CD4-positive, alpha-beta T cell treated with Interleukin-6 at 100 ng/mL for 8 hours (primary cell): ENCODE results near the gene STPG3.
A peak's percentile ranks its signal among the peaks of the same experiment; 100 is the strongest.

Experiments used
- DNase-seq: peaks from one replicate; pipeline ENCODE4 v3.0.0-alpha.2; 2020; ENCODE audit warnings: mixed read lengths, low spot score

STPG3 gene

DNA sequence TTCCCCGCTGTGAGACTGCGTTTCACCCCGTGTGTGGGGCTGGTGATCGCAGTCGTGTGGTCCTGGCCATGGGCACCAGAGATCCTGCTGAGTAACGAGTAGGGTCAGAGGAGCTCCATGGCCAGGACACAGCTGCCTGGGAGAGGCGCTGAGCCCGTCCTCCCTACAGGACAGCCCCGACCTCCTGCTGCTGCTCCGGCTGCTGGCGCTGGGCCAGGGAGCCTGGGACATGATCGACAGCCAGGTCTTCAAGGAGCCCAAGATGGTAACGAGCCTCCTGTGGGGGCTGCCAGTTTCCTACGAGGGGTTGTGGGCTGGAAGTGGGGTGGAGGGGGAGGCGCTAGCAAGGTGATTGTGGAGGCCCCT is 15.1 kb downstream of the STPG3 start:
- no peak for DNase-seq

DNA sequence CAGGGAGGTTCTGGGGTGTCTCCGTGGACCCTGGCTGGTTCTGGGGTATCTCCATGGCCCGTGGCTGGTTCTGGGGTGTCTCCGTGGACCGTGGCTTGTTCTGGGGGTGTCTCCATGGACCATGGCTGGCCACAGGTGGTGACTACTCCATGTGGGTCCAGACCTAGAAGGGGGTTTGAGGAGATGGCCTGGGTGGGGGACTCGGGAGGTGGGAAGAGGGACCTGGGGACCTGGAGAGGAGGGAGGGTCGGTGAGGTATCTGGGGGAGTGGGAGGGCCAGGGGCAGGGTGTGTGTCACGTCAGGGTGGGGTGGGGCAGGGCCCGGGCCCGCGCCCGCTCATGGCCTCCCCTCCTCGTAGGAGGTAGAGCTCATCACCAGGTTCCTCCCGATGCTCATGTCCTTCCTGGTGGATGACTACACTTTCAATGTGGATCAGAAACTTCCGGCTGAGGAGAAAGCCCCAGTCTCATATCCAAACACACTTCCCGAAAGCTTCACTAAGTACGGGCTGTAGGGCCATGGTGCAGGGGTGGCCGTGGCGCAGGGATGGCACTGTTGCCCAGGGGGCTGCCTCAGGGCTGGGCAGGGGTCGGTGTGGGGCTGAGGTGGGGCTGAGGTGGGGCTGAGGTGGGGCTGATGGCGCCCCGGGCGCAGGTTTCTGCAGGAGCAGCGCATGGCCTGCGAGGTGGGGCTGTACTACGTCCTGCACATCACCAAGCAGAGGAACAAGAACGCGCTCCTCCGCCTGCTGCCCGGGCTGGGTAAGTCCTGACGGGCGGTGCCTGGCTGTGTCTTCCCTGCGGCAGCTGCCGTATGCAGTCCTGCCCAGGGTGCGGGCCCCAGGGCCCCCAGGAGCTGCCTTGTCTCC is 15.7 kb downstream of the STPG3 start:
- DNase-seq = no peak

DNA sequence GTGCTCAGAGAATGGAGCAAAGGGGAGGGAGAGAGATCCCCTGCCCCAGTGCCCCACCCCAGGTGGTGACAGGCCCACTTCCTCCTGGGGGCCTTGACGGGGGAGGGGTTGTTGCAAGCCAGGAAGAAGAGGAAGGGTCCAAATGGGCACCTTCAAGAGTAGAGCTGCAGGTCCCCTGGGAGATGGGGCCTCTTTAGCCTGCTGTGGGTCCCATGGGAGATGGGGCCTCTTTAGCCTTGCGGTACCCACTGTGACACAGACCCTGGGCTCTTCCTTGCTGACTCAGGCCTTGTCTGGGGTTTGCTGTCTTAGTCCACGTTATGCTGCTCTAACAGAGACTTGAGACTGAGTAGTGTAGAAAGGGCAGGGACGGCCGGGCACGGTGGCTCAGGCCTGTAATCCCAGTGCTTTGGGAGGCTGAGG is 16.9 kb downstream of the STPG3 start:
- DNase-seq = no peak

DNA sequence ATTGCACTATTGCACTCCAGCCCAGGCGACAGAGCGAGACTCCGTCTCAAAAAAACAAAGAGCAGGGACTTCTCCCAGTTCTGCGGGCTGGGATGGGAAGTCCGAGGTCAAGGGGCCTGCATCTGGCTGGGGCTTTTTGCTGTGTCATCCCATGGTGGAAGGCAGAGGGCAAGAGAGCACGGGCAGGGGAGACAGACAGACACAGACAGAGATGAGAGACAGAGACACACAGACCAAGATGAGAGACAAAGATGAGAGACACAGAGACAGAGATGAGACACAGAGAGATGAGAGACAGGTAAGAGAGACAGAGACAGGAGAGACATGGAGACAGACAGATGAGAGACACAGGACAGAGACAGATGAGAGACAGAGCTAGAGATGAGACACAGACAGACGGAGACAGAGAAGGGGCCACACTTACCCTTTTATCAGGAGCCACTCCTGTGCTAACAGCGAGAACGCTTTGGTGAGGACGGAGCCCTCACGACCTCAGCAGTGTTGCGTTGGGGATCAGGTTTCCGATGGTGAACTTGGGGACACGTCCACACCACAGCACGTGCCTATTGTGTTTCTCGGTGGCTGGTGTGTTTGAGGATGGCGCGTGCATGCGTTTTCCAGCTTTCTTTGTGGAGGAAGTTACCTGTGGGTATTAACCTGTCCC is 17.6 kb downstream of the STPG3 start:
- DNase-seq = no peak

DNA sequence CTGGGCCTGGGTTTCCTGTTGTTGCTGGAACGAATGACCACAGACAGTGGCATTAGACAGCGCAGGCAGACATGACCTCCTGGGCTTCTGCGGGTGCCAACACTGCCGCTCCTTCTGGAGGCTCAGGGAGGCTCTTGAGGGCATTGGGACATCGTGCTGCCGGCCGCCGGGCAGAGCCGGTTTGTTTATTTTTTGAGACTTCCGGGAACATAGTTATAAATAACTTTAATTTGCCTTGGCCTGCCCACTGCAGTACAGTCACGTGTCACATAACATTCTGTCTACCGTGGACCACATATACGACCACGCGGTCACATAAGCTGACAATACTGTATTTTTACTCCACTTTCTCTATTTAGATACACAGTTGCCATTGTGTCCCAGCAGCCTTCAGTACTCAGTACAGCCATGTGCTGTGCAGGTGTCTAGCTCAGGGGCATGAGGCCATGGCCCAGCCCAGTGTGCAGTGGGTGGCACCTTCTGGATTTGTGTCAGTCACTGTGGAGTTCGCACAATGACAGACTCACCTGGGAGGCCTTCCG is 18.2 kb downstream of the STPG3 start:
- no peak for DNase-seq

DNA sequence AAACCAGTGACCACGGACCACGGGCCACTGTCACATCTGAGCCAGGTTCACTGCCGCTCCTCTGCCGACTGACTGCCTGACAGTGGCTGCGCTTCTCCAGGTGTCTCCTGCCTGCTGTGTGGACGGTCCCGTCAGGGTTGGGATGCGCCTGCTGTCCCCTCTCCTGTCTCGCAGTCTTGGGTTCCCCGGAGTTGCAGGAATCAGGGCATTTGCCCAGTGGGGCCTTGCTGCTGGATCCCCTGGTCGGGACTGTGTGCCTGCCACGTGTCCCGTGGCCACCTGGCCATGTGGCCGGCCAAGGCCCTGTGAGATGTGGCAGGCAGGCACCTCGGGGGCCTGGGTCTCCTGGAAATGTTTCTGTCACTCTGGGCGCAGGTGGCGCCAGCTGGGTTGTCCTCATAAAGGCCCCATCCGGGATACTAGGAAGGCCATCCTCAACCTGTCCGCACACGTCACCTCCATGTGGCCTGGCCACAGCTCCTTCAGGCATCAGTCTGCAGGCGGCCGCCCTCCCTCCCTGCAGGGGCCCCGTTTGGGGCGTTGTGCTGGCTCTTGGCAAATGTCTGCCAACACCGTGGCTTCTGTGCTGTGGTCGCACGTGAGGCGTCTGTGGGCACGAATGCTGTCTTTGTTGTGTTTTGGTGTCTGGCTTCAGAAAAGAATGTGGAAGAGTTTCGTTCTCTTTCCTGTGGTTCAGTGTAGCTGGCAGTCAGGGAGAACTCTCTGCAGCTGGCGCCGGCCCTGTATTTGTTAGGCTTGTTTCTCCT is 20.0 kb downstream of the STPG3 start:
- peak; percentile 34 for DNase-seq

DNA sequence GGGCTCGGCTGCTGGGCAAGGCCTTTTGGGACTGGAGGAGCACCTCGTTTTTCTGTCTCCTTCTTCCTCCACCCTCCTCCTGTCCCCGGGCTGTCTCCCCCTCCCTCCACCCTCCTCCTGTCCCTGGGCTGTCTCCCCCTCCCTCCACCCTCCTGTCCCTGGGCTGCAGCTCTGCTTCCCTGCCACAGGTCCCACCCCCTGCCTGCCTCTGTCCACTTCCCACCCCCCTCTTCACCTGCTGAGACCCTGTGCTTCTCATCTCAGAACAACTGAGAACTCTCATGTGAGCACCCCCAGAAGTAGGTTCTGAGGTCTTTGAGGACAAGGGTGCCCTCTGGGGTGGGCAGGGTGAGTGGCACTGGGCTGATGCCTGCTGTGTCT is 20.6 kb downstream of the STPG3 start:
- DNase-seq = no peak

DNA sequence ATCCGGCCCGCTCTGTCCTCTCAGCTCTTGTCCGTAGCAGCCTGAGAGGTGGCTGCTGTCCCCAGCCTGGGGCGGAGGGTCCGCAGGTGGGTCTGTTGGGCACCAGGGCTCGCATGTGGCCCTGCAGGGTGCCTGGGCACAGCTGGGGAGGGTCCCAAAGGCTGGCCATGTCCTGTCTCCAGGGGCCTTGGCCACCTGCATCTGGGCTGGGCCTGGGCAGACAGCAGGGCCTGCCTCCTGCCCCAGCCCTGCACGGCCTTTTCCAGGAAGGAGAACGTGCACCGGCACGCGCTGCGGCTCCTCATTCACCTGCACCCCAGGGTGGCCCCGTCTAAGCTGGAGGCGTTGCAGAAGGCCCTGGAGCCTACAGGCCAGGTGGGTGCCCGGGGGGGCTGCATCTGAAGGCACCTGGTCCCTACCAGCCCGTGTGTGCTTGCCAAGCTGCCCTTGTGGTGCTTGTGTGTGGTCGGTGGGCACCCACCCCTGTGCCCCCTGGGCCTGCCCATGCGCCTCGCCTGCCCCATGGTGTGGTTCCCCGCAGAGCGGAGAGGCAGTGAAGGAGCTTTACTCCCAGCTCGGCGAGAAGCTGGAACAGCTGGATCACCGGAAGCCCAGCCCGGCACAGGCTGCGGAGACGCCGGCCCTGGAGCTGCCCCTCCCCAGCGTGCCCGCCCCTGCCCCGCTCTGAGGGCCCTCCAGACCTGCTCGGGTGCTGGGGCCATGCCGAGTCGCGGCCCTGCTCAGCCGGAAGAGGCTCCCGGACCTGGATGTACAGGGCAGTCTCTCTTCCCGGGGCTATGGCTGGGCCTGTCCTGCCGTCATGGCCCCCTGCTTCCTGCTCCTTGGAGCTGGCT is 21.4 kb downstream of the STPG3 start:
- no peak for DNase-seq

DNA sequence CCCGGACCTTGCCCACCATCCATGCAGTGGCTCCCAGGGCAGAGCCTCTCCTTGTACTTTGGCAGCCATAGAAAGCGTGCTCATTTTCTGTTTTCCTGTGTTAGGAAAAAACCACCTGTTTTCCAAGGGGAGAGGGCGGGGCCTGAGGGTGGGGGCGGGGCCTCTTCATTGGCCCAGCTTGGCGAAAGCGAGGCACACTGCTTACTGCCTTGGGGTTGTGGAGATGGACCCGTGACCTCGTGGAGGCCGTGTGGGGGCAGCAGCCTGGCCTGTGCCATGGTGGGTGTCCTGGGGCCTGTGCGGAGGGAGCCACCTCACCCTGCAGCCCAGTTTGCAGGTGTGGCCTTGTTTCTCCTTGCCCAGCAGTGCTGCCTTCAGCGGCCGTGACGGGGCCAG is 22.0 kb downstream of the STPG3 start:
- no peak for DNase-seq

DNA sequence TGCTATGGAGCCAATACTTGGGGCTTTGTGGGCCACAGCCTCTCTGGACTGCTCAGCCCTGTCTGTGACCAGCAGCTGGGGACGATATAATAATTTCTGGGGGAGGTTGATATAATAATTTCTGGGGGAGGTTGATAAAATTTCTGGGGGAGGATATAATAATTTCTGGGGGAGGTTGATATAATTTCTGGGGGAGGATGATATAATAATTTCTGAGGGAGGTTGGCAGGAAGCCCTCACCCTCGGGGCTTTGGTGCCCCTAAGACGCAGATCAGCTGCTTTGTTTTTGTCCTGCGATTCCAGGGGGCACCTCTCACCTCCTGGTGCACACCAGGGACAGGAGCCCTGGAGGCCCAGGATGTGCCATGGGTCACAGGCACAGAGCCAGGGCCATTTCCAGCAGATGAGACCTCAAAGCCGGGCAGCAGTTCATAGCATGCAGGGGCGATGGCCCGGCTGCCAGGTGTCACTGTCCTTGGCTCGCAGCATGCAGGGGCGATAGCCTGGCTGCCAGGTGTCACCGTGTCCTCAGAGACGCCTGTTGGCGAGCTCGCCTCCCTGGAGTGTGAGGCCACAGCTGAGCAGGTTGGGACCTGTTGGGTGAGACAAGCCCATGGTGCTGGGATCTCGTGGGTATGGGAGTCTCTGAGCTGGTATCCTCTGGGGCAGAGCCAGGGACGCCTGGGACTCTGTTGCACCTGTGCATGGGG is 22.7 kb downstream of the STPG3 start:
- no peak for DNase-seq

DNA sequence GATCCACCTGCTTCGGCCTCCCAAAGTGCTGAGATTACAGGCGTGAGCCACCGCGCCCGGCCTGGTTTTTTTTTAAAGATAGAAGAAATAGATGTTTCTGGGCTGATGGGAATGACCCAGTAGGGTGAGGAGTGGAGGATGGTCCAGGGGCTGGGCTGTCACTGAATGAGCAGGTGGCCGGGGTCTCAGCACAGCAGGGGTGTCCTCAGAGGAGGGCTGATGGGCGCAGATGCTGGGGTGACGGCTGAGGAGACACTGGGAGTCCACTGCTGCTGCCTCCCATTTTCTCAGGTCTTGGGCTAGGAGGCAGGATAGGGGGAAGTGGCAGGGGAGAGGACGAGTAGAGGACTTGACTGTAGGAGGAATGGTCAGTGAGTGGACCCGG is 24.1 kb downstream of the STPG3 start:
- no peak for DNase-seq

DNA sequence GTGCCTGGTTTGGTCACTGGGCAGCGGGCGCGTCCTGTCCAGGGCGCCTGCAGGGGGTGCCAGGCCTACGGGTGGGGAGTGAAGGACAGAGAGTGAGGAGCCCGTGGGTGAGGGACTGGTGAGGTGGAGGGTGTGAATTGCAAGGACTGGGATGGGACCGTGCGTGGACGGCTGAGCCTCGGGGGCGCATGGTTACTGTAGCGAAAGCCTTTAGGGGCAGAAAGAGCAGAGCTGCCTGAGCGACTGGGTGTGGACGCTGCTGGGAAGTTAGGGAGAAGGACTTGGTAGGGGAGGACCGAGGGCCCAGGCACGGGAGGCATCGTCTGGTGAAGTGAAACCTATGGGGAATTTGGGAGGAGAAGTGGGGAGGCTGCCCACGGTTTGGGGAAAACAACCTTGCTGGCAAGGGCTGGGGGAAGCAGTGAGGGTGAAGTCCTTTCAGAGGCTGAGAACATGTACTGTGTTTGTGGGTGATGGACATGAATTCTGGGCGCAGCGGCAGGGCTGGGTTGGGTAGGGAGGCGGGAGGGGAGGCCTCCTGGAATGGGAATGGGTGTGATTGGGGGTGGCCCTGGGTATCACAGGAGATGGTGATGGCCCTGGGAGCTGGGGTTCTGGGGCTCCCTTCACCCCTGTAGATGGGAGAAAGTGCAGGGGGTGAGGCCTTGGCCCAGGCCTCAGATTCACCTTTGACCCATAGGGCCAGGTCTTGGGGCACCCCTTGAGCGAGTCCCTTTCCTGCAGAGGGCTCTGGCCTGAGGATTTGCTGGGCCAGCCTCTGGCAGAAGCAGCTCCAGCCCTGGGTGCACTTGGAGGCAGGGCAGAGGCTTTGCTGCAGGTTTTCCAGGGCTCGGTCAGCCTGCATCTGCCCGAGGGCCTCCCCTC is 24.7 kb downstream of the STPG3 start:
- DNase-seq = no peak

DNA sequence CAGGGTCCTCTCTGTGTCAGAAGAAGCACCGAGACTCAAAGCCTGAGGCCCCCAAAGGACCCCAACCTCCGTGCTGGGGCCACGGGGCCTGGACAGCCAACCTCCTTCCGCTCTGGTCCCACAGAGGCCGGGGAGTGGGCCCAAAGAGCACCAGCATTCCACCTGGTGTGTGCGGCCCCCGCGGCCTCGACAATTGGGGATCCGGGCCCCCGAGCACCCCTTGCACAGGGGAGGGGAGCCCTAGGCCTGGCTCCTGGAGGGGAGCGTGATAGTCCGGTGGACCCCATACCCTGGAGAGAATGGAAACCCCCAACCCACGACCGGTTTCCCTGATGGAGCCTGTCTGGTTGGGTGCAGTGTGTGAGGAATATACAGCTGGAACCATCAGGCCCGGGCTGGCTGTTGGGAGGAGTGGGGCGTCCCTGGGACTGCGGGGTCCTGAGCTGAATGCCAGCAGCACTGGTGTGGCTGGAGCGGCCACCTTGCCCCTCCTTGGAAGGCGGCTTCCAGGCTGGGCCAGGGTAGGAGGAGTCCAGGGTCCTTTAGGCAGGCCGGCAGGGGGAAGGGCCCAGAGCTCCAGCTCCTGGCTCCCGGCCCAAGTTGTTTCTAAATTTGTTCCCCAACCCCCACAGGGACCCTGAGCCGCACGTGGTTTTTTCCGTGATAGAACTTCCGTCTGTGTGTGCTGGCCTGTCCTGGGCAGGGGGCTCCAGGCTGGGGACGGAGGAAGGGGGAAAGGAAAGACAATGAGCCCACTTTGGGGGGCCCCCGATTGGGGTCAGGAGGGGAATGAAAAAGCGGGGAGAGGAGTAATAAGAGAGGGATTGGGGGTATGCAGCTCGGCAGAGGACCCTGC is 25.6 kb downstream of the STPG3 start:
- no peak for DNase-seq

DNA sequence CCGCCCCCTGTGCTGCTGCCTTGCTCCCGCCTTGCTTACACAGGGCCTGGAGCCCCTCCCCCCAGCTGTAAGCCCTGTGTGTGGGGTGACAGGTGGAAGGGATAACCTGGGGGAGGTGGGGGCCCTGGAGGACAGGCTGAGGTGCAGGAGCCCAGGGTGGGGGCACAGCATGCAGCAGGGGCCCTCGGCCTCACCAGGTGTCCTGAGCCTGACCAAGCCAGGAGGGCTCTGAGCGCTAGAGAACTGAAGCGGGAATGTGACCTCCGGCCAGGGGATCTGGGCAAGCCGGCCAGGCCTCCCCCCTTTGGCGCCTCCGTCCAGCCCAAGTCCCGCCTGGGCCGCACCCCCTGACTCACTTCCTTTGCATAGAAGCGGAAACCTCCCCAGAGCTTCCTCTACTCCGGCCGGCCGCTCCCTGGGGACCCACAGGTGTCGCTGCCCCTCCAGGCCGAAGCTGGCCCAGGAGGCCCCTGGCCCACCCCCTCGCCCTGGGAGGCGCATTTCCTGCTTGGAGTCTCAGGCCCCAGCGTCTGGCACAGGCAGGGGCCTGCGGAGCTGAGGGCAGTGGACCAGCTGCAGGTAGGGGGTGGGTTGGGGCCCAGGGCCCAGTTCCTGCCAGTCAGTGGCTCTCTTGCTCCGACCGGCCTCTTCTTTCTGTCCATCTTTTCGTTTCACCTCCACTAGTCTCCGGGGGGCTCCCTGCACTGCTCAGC is 26.4 kb downstream of the STPG3 start, which contains the start of gene TOR4A:
TOR4A (plus strand) TSS at position 398 of the 713 bp plus-strand sequence. CDS start 964 bp downstream, outside the sequence.
- peak; percentile 33 for DNase-seq

DNA sequence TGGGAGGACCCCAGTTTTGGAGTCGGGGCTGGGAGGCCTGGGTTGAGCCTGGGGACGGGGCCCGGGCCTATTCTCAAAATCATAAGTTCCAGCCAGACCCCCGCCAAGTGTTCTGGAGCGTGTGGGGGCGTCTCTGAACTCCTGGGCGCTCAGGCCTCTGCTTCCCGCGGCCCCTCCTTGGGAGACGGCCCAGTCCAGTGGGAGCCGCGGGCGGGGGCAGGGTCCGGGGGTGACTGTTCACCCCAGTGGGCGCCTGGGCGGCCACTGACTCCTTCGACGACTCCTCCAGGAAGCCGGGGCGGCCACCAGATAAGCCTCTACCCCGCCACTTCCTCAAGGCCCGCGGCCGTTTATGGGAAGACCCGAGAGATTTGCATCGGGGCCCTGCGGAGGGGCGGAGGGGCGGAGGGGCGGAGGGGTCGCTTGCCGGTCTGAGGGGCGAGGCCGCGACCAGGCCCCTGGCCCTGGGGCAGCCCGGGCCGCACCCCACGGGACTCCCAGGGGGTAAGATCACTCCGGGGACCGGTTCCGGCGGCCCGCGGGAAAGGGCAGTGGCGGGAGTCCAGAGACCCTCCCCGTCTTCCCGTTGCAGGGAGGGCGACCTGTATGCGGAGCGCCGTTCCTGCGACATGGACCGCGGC is 27.1 kb downstream of the STPG3 start:
- no peak for DNase-seq

DNA sequence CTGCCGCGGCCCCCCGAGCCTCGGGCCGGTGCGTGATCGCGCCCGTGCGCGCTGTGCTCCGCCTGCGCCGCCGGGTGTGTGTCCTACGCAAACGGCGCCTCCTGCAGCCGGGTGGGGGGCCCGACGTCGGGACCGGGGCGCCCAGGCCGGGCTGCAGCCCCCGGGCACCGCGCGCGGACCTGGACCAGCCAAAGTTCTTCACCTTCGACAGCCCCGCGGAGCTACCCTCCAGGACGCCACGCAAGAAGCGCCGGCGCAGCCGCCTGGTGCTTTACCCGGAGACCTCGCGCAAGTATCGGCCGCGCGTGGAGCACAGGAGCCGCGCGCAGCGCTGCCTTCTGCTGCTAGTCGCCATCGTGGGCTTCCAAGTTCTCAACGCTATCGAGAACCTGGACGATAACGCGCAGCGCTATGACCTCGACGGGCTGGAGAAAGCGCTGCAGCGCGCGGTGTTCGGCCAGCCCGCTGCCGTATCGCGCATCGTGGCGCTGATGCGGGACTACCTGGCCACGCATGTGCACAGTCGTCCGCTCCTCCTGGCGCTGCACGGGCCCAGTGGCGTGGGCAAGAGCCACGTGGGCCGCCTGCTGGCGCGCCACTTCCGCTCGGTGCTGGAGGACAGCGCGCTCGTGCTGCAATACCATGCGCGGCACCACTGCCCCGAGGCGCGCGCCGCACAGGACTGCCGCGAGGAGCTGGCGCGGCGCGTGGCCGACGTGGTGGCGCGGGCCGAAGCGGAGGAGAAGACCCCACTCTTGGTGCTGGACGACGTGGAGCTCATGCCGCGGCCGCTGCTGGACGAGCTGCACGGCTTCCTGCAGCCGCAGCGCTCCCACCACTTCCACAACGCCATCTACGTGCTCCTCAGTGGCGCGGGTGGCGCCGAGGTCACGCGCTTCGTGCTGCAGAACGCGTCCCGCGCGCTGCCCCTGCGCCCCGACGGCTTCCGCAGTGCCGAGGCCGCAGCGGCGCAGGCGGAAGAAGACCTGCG is 27.9 kb downstream of the STPG3 start:
- no peak for DNase-seq
